Left lung (tissue), 10 donors: Measurements from ENCODE around the gene WWOX. TPM values are rescaled to one million over a fixed set of nuclear protein-coding genes. Genes with fewer than 3 reads are reported as not detected.

Experiments
- ATAC-seq: fragments of 200-7000 bp; cut with Tn5 transposase; one replicate; pipeline ENCODE4 v1.9.1; 2020; ENCODE audit warnings: moderate library complexity
- DNase-seq, 4 donors: peaks; one replicate each; pipeline ENCODE4 v3.0.0-alpha.2; 2013 to 2020
- H3K27ac ChIP-seq, 2 donors: fragments of 200-600 bp; sonication (generic) in 1 of 2; one replicate each; pipeline versions ENCODE4 v1.5.0 to v1.8.0; 2020 to 2021
- H3K27me3 ChIP-seq, 2 donors: fragments of 200-600 bp; sonication (generic) in 1 of 2; one replicate each; pipeline versions ENCODE4 v1.5.0 to v1.8.0; 2020 to 2021
- H3K36me3 ChIP-seq, 2 donors: fragments of 200-600 bp; sonication (generic) in 1 of 2; one replicate each; pipeline versions ENCODE4 v1.5.0 to v1.8.0; 2020 to 2021
- H3K4me1 ChIP-seq, 2 donors: fragments of 200-600 bp; one replicate each; pipeline ENCODE4 v1.8.0; 2021
- H3K4me3 ChIP-seq, 2 donors: fragments of 200-600 bp; sonication (generic) in 1 of 2; one replicate each; pipeline versions ENCODE4 v1.5.0 to v1.8.0; 2020 to 2021; ENCODE audit warnings: mild to moderate bottlenecking in 1 of 2
- H3K9me3 ChIP-seq, 2 donors: fragments of 200-600 bp; sonication (generic) in 1 of 2; one replicate each; pipeline versions ENCODE4 v1.5.0 to v1.8.0; 2020 to 2021
- CTCF ChIP-seq, 2 donors: fragments of 200-600 bp; sonication (generic) in 1 of 2; IDR thresholded peaks; one replicate each; pipeline versions ENCODE4 v1.5.0 to v1.8.0; 2021; ENCODE audit warnings: antibody characterized with exemption in 2 of 2
- intact Hi-C, 2 donors: fragments of 100-400 bp; cut with DNase I; formaldehyde crosslinking; loops; one replicate each; pipeline versions ENCODE4 v1.11.2 to v1.14.2; 2022
- polyA plus RNA-seq, 6 donors: library from polyadenylated mRNA; unstranded; fragments of 120-200 nt; gene quantifications; one replicate each; pipeline ENCODE4 v1.2.1, GENCODE V29; 2013; ENCODE audit not compliant: insufficient read length in 6 of 6
- total RNA-seq, 2 donors: library from RNA; stranded (reverse); fragmentation: NEBNext Ultra II Directional; extraction: Animal tissue kit (Norgen Biotek cat#: 25700); gene quantifications; one replicate each; pipeline ENCODE4 v1.2.1, GENCODE V29; 2021
- donor health status: DM: no; HTN: yes; CAD: no.
- donor health status: DM: no; HTN: no; CAD: no.

WWOX gene
- total and polyA plus RNA-seq, 8 donors: 17.2 to 40.3 (median 30.8) TPM

GRCh38 chr16:78505544-78506366 is 406.3 kb downstream of the WWOX start:
- DNase-seq: peak in 3 of 4 donors; percentile 78 to 97 (median 96)
- no peaks in the 10 kb centered on the region for H3K36me3 ChIP-seq
- peak; percentile 75 for ATAC-seq
- no peak overlapping the region for H3K4me3 ChIP-seq
- peak overlapping the region; percentile 33 to 62 for H3K27ac ChIP-seq
- no peaks in the 10 kb centered on the region for H3K27me3 ChIP-seq
- no peaks in the 10 kb centered on the region for H3K9me3 ChIP-seq
- peak in 1 of 2 donors; percentile 20 for TF ChIP-seq CTCF (IDR thresholded peaks at IDR 0.05)
- intact Hi-C loops: loop anchor here in 1 of 2 donors (10.0 kb wide), 1 partner anchor 1099 kb away; the partner anchor contains the start of gene MAF
- no peaks in the 10 kb centered on the region for H3K4me1 ChIP-seq

GRCh38 chr16:78506367-78507193 is 407.1 kb downstream of the WWOX start:
- ATAC-seq: peak; percentile 67
- intact Hi-C loops: loop anchor here in 1 of 2 donors (10.0 kb wide), 1 partner anchor 1098 kb away; the partner anchor contains the start of gene MAF
- no peak for DNase-seq
- no peaks in the 10 kb centered on the region for H3K4me1 ChIP-seq
- no peaks in the 10 kb centered on the region for H3K36me3 ChIP-seq
- no peaks in the 10 kb centered on the region for H3K27me3 ChIP-seq
- no peak for TF ChIP-seq CTCF (IDR thresholded peaks at IDR 0.05)
- H3K4me3 ChIP-seq: no peak overlapping the region
- H3K9me3 ChIP-seq: no peaks in the 10 kb centered on the region
- H3K27ac ChIP-seq: peak overlapping the region; percentile 33 to 62

- no peak for DNase-seq
- no peak for TF ChIP-seq CTCF (IDR thresholded peaks at IDR 0.05)
- H3K9me3 ChIP-seq: no peaks in the 10 kb centered on the region
- no peaks in the 10 kb centered on the region for H3K36me3 ChIP-seq
- H3K4me1 ChIP-seq: no peaks in the 10 kb centered on the region
- H3K4me3 ChIP-seq: no peak overlapping the region
- H3K27ac ChIP-seq: no peak overlapping the region
- no peak for ATAC-seq
- H3K27me3 ChIP-seq: no peaks in the 10 kb centered on the region
- intact Hi-C loops: loop anchor here in 1 of 2 donors (10.0 kb wide), 1 partner anchor 1097 kb away; the partner anchor contains the start of gene MAF
Observed at GRCh38 chr16:78507576-78507975, 408.1 kb downstream of the WWOX start.

- Histone ChIP-seq H3K4me1 (no peaks in the 10 kb centered on the region), H3K27ac (no peak overlapping the region), H3K9me3 (no peaks in the 10 kb centered on the region), H3K4me3 (no peak overlapping the region), H3K27me3 (no peaks in the 10 kb centered on the region), H3K36me3 (no peaks in the 10 kb centered on the region)
- intact Hi-C loops: loop anchor here in 1 of 2 donors (10.0 kb wide), 1 partner anchor 1095 kb away; the partner anchor contains the start of gene MAF
- DNase-seq (no peak), ATAC-seq (no peak)
- TF ChIP-seq CTCF (IDR thresholded peaks at IDR 0.05): no peak
Observed at GRCh38 chr16:78509965-78510364, 410.5 kb downstream of the WWOX start.

GRCh38 chr16:78510496-78510895 is 411.0 kb downstream of the WWOX start:
- Histone ChIP-seq H3K9me3 (no peaks in the 10 kb centered on the region), H3K4me1 (no peaks in the 10 kb centered on the region), H3K27me3 (no peaks in the 10 kb centered on the region), H3K4me3 (no peak overlapping the region), H3K27ac (no peak overlapping the region), H3K36me3 (no peaks in the 10 kb centered on the region)
- DNase-seq (peak in 1 of 4 donors; percentile 16), ATAC-seq (no peak)
- TF ChIP-seq CTCF (IDR thresholded peaks at IDR 0.05): no peak
- intact Hi-C loops: no loop called here
